Tibial artery (tissue), 4 donors: ENCODE data around the gene NEB.

Source experiments
- DNase-seq, 2 donors: peaks; one replicate each; pipeline ENCODE4 v3.0.0-alpha.2; 2019
- H3K27ac ChIP-seq, 2 donors: fragments of 200-600 bp; sonication (generic) in 1 of 2; 1 replicate in 1 of 2; 2 replicates in 1 of 2; pipeline ENCODE4 v1.5.1; 2018 to 2019; ENCODE audit warnings: mild to moderate bottlenecking in 1 of 2
- H3K27me3 ChIP-seq, 2 donors: fragments of 200-600 bp; sonication (generic) in 1 of 2; one replicate each; pipeline versions ENCODE4 v1.5.1 to v1.6.0; 2016 to 2019
- H3K36me3 ChIP-seq, 3 donors: fragments of 200-600 bp; sonication (generic) in 2 of 3; one replicate each; pipeline ENCODE4 v1.5.1; 2016 to 2019; ENCODE audit warnings: mild to moderate bottlenecking in 2 of 3
- H3K4me1 ChIP-seq, 4 donors: fragments of 200-600 bp; sonication (generic) in 2 of 4; 1 replicate in 3 of 4; 2 replicates in 1 of 4; pipeline ENCODE4 v1.5.1; 2016 to 2019
- H3K4me3 ChIP-seq, 2 donors: fragments of 200-600 bp; sonication (generic) in 1 of 2; 1 replicate in 1 of 2; 2 replicates in 1 of 2; pipeline ENCODE4 v1.5.1; 2018 to 2019; ENCODE audit warnings: mild to moderate bottlenecking in 2 of 2
- H3K9me3 ChIP-seq, 3 donors: fragments of 200-600 bp; sonication (generic) in 1 of 3; one replicate each; pipeline ENCODE4 v1.5.1; 2016 to 2019
- intact Hi-C: fragments of 100-400 bp; cut with DNase I; formaldehyde crosslinking; loops from one replicate; pipeline ENCODE4 v1.15.0; 2023; ENCODE audit warnings: low total_unique reads
- TF ChIP-seq, protein P1 (sequence below), 2 experiments: fragments of 200-600 bp in 1 of 2; fragments of 450-650 bp in 1 of 2; IDR thresholded peaks; one replicate each; pipeline ENCODE4 v1.5.1; 2017 to 2019; ENCODE audit warnings: antibody characterized with exemption in 2 of 2, mild to moderate bottlenecking in 1 of 2, moderate library complexity in 1 of 2

The NEB gene

DNA sequence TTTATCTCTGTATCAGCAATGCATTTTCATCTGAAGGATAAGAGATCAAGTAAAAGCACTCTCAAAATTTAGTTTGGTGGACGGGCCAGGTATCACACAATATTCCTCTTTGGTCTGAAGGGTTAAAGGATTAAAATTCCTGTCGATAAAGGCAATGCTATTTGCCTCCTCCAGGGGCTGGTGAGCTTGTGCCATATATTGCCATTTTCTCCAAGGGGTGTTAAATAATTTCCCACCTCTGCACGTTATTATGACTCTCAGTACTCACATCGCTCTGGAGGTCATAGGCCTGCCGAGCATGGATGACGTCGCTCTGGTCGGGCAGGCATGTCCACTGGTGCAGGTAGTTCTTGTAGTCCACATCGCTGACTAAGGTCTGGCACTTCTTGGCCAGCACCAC, 94.2 kb downstream of the NEB start:
- Histone ChIP-seq H3K4me1 (peaks cover 0 to 21% (median 3%) of the 10 kb centered on the region in 4 donors), H3K4me3 (no peak overlapping the region), H3K27ac (no peak overlapping the region), H3K27me3 (no peaks in the 10 kb centered on the region), H3K36me3 (no peaks in the 10 kb centered on the region), H3K9me3 (peaks cover 0 to 4% (median 3%) of the 10 kb centered on the region in 3 donors)
- TF ChIP-seq, protein P1, sequence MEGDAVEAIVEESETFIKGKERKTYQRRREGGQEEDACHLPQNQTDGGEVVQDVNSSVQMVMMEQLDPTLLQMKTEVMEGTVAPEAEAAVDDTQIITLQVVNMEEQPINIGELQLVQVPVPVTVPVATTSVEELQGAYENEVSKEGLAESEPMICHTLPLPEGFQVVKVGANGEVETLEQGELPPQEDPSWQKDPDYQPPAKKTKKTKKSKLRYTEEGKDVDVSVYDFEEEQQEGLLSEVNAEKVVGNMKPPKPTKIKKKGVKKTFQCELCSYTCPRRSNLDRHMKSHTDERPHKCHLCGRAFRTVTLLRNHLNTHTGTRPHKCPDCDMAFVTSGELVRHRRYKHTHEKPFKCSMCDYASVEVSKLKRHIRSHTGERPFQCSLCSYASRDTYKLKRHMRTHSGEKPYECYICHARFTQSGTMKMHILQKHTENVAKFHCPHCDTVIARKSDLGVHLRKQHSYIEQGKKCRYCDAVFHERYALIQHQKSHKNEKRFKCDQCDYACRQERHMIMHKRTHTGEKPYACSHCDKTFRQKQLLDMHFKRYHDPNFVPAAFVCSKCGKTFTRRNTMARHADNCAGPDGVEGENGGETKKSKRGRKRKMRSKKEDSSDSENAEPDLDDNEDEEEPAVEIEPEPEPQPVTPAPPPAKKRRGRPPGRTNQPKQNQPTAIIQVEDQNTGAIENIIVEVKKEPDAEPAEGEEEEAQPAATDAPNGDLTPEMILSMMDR (IDR thresholded peaks at IDR 0.05): no peak
- intact Hi-C loops: no loop called here
- no peak for DNase-seq

GRCh38 chr2:151638990-151639389, 95.3 kb downstream of the NEB start:
- H3K27me3 ChIP-seq: no peaks in the 10 kb centered on the region
- peaks cover 0 to 21% (median 3%) of the 10 kb centered on the region in 4 donors for H3K4me1 ChIP-seq
- H3K36me3 ChIP-seq: no peaks in the 10 kb centered on the region
- no peak for DNase-seq
- no peak overlapping the region for H3K4me3 ChIP-seq
- intact Hi-C loops: no loop called here
- H3K27ac ChIP-seq: no peak overlapping the region
- peaks cover 0 to 10% (median 6%) of the 10 kb centered on the region in 3 donors for H3K9me3 ChIP-seq
- TF ChIP-seq, protein P1 (IDR thresholded peaks at IDR 0.05): no peak

DNA sequence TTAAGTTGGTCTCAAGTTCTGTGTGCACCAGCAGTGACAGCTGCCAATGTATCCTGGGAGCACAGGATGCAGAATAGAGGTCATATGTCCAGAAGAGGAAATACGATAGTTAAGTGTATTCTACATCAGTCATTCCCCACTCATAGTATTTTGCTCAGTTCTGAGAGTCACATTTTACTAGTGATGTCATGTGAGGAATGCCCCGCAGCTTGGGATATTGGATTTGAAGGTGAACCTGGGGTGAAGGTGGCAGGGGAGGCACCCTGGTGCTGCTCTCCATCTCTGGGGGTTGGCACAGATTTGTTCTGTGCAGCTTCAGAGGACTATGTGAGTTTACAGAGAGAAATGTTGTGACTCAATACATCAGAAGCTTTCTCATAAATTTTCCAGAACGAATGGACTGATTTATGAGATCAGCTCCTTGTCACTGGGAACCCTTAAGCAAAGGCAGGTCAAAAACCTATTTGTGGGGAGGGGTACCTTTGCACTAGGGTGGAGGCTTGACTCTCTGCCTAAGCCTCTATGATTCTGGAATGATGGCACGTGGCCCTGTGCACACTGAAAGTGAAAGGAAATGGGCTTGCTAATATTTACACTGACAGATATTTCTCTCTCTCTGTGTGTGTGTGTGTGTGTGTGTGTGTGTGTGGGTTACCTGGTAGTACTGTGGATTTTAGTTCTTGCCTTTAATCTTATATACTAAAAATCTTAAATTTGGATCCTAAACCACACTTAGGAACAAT, 95.9 kb downstream of the NEB start:
- peaks cover 0 to 10% (median 6%) of the 10 kb centered on the region in 3 donors for H3K9me3 ChIP-seq
- no peak overlapping the region for H3K4me3 ChIP-seq
- no peaks in the 10 kb centered on the region for H3K36me3 ChIP-seq
- H3K4me1 ChIP-seq: peaks cover 0 to 21% (median 3%) of the 10 kb centered on the region in 4 donors
- no peak overlapping the region for H3K27ac ChIP-seq
- intact Hi-C loops: no loop called here
- H3K27me3 ChIP-seq: no peaks in the 10 kb centered on the region
- TF ChIP-seq, protein P1 (IDR thresholded peaks at IDR 0.05): no peak
- no peak for DNase-seq

- Histone ChIP-seq H3K27ac (peak overlapping the region in 1 of 2 donors; percentile 6), H3K4me1 (peaks cover 0 to 21% (median 3%) of the 10 kb centered on the region in 4 donors)
These were observed 97.0 kb downstream of the NEB start for GRCh38 chr2:151637271-151637781.

GRCh38 chr2:151634736-151635467, 99.4 kb downstream of the NEB start:
- Histone ChIP-seq H3K9me3 (peaks cover 0 to 10% (median 6%) of the 10 kb centered on the region in 3 donors), H3K4me1 (peaks cover 0 to 21% (median 3%) of the 10 kb centered on the region in 4 donors), H3K36me3 (no peaks in the 10 kb centered on the region), H3K4me3 (no peak overlapping the region), H3K27ac (no peak overlapping the region), H3K27me3 (no peaks in the 10 kb centered on the region)
- TF ChIP-seq, protein P1 (IDR thresholded peaks at IDR 0.05): no peak
- intact Hi-C loops: no loop called here
- DNase-seq: no peak

More at GRCh38 chr2:151637271-151637781, 97.0 kb downstream of the NEB start:
- intact Hi-C loops: no loop called here
- no peaks in the 10 kb centered on the region for H3K36me3 ChIP-seq
- DNase-seq: no peak
- H3K27me3 ChIP-seq: no peaks in the 10 kb centered on the region
- H3K9me3 ChIP-seq: peaks cover 0 to 10% (median 6%) of the 10 kb centered on the region in 3 donors
- TF ChIP-seq, protein P1 (IDR thresholded peaks at IDR 0.05): no peak
- no peak overlapping the region for H3K4me3 ChIP-seq
